ENCODE measurements around the gene PIGQ. TPM values are rescaled to one million over a fixed set of nuclear protein-coding genes. Genes with fewer than 3 reads are reported as not detected.

PIGQ gene
- total and polyA plus RNA-seq, 12 donors, result 13.7 to 43.7 (median 20.2) TPM

DNA sequence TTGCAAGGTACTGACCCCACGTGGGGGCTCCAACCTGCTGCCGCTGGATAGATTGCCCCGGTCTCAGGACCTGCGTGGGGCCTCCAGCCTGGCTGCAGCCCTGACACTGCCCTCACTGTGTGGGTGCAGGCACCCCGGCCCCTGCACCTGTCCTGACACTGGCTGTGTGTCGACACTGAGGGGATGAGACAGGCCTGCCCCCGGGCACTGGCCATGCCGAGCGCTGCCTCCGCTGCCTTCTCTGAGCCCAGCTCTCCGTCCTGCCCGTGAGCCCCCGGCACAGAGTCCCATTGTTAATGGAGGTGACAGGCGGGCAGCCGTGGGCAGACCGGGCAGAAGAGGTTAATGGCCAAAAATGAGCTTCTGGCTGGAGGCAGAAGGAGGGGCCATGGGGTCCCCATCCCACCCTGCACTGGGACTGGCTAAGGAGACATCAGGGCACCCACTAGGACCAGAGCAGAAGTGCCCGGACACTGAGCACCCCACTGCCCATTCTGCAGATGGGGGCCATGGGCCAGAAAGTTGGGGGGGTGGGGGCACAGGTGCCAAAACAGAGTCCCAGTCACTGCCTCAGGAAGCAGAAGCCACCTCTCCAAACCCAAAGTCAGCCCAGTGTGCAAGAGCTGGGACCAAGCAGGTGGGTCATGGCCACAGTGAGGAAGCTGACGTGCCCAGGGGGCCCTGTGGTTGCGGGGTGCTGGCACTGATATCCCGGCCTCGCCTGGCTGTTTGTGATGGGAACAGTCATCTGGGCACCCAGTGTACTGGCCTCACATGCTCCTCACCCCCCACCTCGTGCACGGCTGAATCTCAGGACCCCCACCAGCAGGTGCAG lies 12.1 kb upstream of the PIGQ start:
- intact Hi-C loops (cut with DNase I), result no loop called here
- Histone ChIP-seq H3K27ac (no peak overlapping the region), H3K9me3 (no peaks in the 10 kb centered on the region), H3K36me3 (peaks cover 0 to 14% (median under 1%) of the 10 kb centered on the region in 9 donors), H3K4me1 (peaks cover 3 to 12% (median 6%) of the 10 kb centered on the region in 9 donors), H3K27me3 (peaks cover 5 to 42% (median 37%) of the 10 kb centered on the region in 7 donors), H3K4me3 (no peak overlapping the region)
- ATAC-seq (no peak), DNase-seq (no peak)
- TF ChIP-seq, protein P1, sequence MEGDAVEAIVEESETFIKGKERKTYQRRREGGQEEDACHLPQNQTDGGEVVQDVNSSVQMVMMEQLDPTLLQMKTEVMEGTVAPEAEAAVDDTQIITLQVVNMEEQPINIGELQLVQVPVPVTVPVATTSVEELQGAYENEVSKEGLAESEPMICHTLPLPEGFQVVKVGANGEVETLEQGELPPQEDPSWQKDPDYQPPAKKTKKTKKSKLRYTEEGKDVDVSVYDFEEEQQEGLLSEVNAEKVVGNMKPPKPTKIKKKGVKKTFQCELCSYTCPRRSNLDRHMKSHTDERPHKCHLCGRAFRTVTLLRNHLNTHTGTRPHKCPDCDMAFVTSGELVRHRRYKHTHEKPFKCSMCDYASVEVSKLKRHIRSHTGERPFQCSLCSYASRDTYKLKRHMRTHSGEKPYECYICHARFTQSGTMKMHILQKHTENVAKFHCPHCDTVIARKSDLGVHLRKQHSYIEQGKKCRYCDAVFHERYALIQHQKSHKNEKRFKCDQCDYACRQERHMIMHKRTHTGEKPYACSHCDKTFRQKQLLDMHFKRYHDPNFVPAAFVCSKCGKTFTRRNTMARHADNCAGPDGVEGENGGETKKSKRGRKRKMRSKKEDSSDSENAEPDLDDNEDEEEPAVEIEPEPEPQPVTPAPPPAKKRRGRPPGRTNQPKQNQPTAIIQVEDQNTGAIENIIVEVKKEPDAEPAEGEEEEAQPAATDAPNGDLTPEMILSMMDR (IDR thresholded peaks at IDR 0.05), result no peak
- 84% methylated on average over 23 of the region's 23 CpGs for WGBS, 2 donors

DNA sequence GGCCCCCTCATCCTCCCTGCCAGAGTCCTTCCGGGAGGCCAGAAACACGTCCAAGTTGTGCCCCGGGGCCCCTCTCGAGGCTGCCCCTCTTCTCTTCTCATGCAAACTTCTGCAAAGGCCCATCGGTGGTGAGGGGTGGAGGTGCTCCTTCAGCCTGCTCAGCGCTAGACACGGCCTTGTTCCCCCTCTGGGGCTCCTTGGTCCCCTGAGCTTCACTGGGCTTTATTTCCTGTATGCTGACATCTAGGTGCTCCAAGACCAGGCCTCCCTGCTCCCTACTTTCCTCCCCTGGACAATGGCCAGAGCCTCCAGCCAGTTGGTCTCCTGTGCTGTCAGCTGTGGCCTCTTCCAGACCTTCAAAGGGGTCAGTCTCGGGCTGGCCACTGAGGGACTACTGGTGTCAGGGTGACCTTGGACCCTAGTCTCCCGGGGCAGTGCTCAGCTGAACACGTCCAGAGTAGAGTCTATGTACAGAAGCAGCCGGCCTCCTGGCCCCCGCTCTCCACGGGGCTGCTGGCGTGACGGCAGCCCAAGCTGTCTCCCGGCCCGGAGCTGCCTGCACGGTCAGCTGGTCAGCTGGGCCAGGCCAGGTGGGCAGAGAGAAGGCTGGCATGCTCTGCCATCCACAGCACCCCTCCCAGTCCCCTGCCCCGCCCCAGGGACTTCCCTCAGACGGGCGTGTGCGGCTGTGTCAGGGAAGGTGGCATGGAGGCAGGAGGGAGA lies 11.3 kb upstream of the PIGQ start:
- intact Hi-C loops (cut with DNase I), result no loop called here
- Histone ChIP-seq H3K9me3 (no peaks in the 10 kb centered on the region), H3K36me3 (peaks cover 0 to 9% (median 0%) of the 10 kb centered on the region in 9 donors), H3K27me3 (peaks cover 5 to 48% (median 39%) of the 10 kb centered on the region in 7 donors), H3K4me1 (peaks cover 3 to 12% (median 6%) of the 10 kb centered on the region in 9 donors), H3K4me3 (no peak overlapping the region), H3K27ac (no peak overlapping the region)
- DNase-seq, result peak; percentile 54
- ATAC-seq, result peak in 6 of 8 donors; percentile 20 to 79 (median 44)
- TF ChIP-seq, protein P1 (IDR thresholded peaks at IDR 0.05), result no peak
- WGBS, 2 donors, result 54 to 59% methylated on average over 22 of the region's 22 CpGs

- Histone ChIP-seq H3K4me3 (no peak overlapping the region), H3K36me3 (peaks cover 0 to 3% (median 0%) of the 10 kb centered on the region in 9 donors), H3K27me3 (peaks cover 5 to 53% (median 42%) of the 10 kb centered on the region in 7 donors), H3K9me3 (no peaks in the 10 kb centered on the region), H3K27ac (no peak overlapping the region), H3K4me1 (peaks cover 3 to 12% (median 6%) of the 10 kb centered on the region in 9 donors)
- WGBS, 2 donors, result 67 to 71% methylated on average over 15 of the region's 15 CpGs
- intact Hi-C loops (cut with DNase I), result no loop called here
- ATAC-seq (no peak), DNase-seq (no peak)
- TF ChIP-seq, protein P1 (IDR thresholded peaks at IDR 0.05), result no peak
Measured at GRCh38 chr16:559021-559380, 10.8 kb upstream of the PIGQ start.

- Histone ChIP-seq H3K9me3 (no peaks in the 10 kb centered on the region), H3K4me3 (no peak overlapping the region), H3K27ac (no peak overlapping the region), H3K4me1 (peaks cover 3 to 12% (median 6%) of the 10 kb centered on the region in 9 donors), H3K36me3 (no peaks in the 10 kb centered on the region), H3K27me3 (peaks cover 5 to 54% (median 42%) of the 10 kb centered on the region in 7 donors)
- DNase-seq, result no peak
- WGBS, 2 donors, result 5 to 7% methylated on average over 56 to 62 of the region's 62 CpGs
- intact Hi-C loops (cut with DNase I), result no loop called here
- no peak for ATAC-seq
- TF ChIP-seq, protein P1 (IDR thresholded peaks at IDR 0.05), result no peak
Measured at GRCh38 chr16:559411-560203, 10.2 kb upstream of the PIGQ start.
